GM20431 (cell line): Measurements from ENCODE around the gene TSSK2.
"Not testable (repeated sequence)": the region's sequence is repeated elsewhere in the genome, so short reads cannot be mapped to it uniquely, and the experiment has no call there.

Source experiments
- in situ Hi-C: fragments of 300-500 bp; cut with MseI, MboI; formaldehyde crosslinking; loops from one replicate; pipeline ENCODE4 v1.15.0; 2020; ENCODE audit warnings: low sequenced_read_pairs; ENCODE audit not compliant: unreplicated experiment

The TSSK2 gene

DNA sequence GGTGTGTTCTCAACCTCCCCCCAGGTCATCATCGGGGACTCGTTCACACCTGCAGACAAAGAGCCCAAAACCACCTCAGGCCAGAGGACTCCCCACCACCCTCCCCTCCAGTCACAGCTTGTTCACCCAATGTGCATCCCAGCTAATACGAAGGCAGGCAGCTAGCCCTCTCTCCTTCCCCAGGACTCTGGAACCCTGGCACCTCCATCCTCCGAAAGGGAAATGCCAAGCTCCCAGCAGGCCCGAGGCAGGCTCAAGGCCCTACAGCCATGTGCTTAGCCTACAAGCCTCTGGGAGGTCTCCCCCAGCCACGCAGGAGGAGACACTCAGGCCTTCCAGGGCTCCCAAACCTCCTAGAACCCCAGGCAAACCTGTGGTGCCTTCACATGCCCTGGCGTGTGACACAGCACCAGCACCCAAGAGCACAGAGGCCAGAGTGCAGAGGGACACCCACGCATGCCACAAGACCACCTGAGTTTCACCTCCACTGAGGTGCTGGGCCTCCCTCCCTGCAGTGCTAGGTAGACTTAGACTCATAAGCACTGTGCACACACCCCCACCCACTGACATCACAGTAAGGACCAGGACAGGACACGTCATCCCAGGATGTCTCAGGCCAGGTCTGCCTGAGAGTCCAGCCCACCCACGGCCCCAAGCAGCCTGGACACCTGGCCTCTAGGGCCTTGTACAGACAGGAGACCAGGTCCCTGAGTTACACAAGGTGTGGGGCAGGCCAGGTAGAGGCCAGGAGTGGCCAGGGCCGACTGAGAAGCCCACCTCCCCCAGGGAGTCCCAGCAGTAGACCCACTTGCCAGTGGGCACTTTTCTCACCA, 6.5 kb downstream of the TSSK2 start:
- in situ Hi-C loops = no loop called here

DNA sequence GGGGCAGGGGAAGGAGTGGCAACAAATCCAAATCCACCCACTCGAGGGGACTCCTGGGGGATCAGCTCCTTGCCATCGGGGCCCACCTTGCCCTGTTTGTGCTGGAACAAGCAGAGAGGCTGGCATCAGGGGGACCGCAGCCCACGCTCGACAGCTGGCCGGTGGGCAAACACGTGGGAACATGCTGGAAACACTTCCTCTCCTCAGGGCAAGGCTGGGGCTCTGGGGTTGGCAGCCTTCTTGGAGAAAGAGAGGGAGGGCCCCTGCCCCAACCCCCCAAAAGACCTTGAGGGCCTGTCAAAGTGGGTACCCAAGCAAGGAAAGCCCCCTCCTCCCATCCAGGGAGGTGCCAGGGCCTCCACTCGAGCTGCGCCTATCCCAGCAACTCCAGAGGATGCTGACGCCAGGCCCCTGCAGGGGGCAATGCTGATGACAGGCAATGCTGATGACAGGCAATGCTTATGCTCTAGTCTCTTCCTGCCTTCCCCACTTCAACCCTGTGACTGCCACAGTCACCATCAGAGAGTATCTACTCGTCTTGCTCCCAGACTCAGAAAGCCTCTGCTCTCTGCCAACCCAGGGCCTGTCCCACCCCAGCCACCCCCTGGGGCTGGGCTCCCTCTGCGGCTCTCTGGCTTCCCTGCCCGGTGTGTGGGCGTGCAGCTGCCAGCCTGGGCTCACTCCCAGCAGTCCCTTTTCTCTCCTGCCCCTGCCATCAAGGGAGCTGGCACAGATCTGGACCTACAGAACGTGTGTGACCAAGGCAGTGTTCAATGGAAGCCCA, 7.3 kb downstream of the TSSK2 start:
- in situ Hi-C loops = no loop called here

DNA sequence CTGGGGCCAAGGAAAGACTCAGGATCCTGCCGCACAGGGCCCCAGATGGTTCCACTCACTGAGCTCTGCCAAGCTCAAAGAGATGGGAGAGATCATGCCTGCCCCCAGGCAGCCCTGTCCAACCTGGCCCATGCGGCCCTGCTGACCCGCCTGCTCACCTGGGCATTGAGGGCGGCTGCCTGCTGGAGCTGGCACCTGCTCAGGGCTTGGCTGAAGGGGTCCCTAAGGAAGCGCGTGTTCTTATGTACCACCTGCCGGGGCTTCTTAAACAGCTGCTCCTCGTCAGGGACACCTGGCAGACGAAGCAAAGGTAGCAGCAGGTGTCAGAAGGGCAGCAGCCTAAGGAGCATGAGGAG, 7.9 kb downstream of the TSSK2 start:
- in situ Hi-C loops = no loop called here

DNA sequence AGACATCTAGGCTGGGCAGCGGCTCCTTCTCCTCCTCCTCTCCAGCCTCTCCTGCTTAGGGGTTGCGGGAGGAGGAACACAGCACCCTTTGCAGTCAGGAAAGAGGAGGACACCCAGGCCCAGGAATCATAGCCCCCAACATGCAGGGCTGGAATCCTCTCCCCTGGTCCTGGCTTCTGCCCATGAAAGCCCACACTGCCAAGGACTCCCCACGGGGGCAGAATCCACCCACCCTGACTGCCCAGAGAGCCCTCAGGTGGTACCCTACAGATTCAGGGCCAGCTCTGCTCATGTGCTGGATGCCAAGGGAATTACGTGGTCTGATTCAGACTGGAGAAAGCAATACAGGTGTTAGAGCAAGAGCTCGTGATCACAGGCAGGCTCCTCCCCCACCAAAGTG, 8.9 kb downstream of the TSSK2 start:
- in situ Hi-C loops = no loop called here

DNA sequence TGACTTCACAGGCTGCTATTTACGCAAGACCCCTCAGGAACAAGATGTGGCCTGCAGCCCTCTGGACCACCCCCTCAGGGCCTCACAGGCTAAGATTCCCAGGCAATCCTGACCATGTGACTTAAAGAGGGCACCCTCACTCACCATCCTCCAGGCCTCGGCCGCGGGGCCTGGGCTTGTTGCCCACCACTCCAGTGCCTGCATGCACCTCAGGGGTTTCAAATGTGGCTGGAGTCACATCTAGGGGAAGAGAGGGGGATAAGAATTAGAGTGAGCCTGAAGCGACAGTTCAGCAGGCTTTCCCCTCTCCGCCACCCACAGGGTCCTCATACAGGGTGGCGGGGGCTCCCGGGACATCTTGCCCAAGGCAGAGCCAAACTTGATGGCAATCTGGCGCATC, 11.3 kb downstream of the TSSK2 start:
- in situ Hi-C loops = no loop called here

DNA sequence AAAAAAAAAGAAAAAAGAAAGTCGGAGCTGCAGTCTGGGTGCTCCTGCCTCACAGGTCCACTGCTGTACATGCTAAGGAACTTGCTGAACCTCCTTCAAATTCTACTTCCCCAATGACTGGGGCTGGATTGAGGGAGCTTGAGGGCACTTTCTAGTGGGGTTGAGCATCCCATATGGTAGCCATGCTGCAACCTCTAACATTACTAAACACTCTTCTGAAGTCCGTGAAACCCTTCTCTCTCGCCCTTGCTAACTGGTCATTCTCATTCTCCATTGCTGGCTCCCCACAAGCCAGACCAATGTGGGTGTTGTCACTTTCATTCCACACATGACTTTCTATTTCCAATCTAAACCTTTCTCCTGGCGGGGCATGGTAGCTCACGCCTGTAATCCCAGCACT, 12.1 kb downstream of the TSSK2 start:
- in situ Hi-C loops = no loop called here

DNA sequence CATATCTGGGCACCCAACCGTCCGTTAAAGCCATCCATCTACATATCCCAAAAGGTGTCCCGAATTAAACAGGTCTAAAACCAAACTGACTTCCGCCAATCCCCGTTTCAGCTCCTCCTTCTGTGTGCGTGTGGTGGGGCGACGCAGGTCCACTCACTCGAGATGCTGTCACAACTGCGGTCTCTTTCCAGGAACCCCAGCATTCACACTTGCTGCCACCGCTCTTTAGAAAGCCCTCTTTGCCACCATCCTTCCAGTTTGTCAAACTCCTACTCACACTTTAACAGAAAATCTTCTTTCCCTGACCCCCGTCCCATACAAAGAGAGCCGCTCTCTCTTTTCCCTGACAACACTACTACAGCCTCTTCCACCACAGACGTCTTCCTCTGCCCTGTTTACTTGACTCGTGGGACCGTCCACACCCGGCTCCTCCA, 12.9 kb downstream of the TSSK2 start:
- in situ Hi-C loops = no loop called here

DNA sequence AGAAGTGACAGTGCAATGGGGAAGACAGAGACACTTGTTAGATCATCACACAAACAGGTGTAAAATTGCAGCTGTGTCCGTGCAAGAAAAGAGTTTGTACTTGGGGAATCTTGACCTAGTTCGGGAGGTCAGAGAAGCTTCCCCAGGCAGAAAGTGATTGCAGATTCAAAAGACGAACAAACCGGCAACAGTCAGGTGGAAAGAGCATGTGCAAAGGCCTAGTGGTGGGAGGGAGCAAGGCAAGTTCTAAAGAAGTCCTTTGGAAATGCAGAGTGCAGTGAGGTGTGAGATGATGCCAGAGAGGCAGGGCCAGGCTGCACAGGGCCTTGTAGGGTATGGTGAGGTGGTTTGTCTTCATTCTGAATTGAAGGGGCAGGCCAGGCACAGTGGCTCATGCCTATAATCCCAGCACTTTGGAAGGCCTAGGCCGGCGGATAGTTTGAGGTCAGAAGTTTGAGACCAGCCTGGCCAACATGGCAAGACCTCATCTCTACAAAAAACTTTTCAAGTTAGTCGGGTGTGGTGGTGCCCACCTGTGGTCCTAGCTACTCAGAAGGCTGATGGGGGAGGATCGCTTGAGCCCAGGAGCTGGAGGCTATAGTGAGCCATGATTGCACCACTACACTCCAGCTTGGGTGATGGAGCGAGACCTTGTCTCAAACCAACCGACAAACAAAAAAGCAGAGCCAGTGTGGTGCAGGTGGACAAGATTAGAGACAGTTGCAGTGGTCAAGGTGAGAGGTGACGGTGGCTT, 15.3 kb downstream of the TSSK2 start:
- in situ Hi-C loops = no loop called here

DNA sequence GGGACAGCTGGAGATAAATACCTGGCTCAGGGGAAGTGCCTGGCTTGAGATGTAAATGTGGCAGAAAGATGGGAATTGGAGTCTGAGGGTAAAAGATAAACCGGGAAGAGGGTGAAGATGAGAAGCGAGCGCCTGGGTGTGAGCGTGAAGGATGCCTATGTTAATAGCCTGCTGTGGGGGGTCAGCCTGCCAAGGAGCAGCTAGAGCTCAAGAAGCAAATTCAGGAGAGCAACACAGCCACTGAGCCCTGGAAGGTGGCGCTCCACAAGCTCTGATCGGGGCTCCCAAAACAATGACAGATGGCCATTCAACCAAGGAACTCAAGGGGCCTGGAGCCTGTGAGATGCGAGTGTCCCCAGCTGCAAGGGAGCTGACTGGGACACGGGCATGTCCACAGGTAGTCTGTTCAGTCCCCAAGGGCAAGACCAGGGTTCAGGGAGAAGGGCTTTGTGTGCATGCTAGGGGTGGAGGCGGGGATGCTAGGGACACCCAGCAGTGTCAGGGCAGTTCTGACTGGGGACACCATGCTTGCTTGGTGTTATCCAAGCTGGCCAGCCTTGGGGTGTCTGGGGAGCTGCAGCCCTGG, 16.2 kb downstream of the TSSK2 start:
- in situ Hi-C loops = no loop called here

DNA sequence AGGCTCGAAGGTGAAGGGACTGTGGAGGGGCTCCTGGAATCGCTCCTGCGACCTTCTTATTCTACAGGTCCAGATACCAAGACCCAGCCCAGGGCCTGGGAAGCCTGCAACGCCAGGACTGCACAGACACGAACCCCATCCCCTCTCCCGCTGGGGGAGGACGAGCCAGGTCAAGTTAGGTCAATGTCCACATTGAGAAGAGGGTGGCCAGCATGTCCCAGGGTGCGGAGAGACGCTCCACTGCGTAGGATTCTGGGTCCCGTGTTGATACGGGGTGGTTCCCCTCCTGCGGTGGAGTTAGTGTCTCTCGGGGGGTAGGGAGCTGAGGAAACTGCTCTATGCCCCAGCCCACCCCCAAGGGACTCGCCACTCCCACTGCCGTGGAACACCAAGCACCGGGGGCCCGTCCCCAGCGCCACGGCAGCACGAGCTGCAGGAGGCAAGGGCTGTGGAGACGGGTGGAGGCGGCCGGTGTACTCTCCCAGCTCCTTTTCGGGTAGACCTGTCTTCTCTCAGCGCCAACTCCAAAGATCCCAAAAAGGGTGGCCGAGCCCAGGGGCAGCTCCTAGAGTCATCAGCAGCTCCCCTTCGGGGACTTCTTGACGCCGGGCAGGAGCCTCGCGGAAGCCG, 17.4 kb downstream of the TSSK2 start:
- in situ Hi-C loops = no loop called here

DNA sequence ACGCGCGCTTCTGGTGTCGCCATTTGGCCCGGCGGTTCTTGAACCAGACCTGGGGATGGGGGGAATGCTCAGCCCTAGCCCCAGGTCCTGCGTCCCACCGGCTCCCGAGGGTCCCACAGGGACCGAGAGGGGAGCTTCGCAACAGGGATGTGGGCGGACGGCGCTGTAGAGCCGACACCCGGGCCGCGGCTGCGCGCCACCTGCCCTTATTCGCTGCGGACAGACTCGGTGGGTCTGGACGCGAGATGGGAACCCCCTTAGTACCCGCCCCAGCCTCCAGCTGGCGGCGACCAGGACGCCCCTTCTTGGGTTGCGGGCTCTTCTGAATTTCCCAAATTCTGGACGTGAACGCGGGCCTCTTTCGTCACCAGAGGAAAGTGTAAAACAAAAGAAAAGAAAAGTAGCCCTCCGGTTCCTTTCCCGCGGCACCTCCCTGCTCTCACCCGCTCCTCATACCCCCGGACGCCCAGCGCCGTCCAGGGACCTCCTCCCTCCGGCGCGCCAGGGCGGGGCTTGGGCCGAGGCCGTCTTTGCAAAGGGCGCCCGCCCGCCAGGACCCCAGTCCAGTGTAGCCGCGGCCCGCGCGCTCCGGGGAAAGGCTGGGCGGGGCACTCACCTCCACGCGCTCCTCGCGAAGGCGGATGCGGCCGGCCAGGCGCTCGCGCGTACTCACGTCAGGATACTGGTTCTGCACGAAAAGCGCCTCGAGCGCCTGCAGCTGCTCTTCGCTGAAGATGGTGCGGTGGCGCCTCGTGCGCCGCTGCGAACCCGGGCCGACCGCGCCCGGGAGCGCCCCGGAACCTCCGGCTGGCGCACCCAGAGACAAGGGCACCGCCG, 18.2 kb downstream of the TSSK2 start:
- in situ Hi-C loops = no loop called here

DNA sequence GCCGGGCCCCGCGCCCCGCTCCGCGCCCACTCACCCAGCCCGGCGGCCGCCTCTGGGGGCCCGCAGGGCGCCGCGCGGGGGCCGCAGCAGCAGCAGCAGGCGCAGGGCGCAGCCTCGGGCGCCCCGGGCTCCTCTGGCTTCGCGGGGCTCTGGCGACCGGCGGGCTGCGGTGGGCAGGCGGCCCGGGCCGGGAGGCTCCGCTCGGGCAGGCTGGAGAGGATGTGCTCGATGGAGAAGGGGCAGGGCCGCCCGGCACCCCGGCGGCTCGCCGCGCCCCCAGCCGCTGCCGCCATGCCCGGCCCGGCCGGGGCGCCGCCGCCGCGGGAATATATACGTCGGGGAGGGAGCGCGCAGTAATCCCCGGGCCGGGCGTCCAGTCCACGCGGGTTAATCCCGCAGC, 18.9 kb downstream of the TSSK2 start, which contains the start of gene GSC2:
Gene GSC2 (minus strand): TSS at position 302 of the 400 bp plus-strand sequence. CDS start 9 bp downstream, at position 293.
- in situ Hi-C loops = no loop called here

DNA sequence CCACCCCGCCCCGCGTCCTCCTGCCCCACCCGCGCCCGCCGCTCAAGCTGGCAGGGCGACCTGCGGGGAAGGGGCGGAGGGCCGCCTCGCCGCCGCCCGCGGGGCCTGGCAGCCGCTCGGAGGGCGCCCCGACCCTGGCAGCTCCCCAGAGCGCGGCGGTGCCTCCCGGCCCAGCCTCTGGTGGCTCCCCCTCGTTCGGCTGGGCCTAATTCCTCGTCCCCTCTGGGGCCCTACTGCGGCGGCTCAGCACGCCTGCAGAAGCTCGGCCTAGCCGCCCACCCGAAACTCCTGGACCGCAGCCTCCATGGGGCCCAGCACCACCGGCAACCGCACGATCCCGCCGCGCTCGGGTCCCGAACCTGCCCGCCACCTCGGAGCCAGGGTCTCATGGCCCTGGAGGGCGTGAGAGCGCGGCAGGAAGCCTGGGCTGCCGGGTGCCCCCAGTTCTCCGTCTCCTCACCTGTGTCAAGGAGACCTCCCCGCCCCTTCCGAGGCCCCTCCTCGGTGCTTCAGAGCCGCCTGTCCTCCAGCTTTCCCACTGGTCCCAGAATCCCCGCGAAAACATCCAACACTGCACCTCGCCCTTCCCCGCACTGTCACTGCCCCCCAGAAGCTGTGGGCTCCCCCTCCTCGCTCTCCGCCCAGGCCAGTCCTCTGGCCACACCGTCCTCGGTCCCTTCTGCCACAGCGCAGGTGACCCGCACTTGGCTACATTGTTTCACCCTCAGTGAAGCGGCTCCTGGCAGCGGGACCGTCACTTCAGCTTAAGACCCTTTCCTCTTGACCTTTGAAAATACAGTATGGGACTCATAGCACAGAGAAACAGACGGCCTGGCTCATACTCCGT, 19.6 kb downstream of the TSSK2 start:
- in situ Hi-C loops = no loop called here

DNA sequence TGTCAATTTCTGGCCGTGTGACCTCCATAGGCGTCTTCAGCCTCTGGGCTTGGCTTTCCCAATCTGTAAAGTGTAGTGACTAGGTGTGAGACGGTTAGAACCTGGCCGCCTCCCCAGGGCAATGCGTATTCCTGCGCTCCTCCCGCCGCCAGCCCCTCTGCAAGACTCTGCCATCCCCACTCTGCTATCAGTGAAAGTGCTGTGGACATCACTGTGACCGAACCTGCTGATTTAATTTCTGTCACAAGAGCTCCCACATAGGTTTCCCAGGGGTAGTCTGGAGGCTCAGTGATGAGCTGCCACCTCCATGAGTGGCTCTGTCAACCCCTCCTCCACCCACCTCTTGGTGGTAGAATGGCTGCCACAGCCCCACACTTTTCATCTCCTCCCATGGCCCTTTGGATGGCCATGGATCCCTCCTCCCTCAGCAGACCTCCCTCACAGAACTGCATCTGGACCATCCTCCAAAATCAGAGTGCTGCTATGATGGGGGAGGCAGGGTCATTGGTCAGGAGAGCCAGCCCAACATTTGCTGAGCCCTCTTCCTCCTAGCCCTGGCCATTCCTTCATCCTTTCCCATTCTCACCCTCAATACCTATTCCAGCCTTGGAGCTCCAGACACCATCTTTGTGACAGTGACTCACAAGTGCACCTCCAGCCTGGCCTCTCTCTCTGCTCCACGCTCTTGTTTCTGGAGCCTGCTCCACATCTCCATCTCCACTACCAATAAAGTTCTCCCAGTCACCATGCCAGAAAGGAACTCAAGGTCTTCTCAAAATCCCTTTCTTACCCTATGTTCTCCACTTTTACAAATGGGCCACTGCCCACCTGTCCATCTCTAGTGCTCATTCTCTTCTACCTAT, 20.5 kb downstream of the TSSK2 start:
- in situ Hi-C loops = no loop called here

DNA sequence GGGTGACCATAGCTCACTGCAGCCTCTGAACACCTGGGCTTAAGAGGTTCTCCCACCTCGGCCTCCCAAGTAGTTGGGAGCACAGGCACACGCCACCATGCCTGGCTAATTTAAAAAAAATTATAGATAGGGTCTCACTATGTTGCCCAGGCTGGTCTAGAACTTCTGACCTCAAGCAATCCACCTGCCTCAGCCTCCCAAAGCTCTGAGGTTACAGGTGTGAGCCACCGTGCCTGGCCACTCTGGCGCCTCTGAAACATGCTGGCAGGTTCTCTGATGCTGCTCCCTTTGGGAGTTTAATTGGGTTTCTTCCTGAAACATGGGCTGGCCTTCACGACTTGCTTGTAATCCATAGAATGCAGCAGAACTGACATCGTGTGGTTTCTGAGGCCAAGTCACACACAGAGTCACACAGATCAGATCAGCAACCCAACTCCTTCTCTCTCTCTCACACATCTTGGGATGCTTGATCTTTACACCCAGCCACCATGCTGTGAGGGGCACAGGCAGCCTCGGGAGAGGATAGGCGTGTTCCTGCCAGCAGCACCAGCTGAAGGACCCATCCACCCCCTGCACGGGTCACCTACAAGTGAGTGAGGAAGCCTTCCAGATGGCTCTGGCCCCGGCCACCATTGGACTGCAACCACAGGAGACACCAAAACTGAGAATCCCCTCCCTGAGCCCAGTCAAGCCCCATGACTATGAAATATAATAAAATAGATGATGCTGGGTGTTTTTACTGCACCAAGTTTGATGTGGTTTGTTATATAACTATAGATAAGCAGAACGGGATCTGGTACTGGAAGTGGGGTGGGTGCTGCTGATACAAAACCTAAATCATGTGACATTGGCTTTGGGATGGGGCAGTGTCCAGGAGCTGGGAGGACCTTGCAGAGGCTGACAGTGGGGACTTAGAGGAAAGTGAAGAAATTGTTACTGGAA, 22.1 kb downstream of the TSSK2 start:
- in situ Hi-C loops = no loop called here

DNA sequence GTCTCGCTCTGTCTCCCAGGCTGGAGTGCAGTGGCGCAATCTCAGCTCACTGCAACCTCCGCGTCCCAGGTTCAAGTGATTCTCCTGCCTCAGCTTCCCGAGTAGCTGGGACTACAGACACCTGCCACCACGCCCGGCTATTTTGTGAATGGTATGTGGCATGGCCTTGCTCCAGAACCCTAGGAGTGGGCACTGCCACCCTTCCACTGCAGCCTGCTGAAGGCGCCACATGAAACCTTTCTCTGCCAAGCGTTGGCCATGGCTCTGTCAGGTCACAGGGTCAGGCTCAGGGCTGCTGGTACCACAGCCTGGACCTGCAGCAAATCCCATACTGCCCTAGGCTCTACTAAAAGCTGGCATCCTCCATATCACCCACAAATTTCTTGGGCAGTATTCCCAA, 25.0 kb downstream of the TSSK2 start:
- in situ Hi-C loops = not testable (repeated sequence)
